Endometrial microvascular endothelial cells (primary cell): Measurements from ENCODE around the gene MRPS30. TPM values are rescaled to one million over a fixed set of nuclear protein-coding genes. Genes with fewer than 3 reads are reported as not detected.
"Not testable (repeated sequence)": the region's sequence is repeated elsewhere in the genome, so short reads cannot be mapped to it uniquely, and the experiment has no call there.

Source experiments
- in situ Hi-C: cut with HindIII; loops from 2 replicates; pipeline ENCODE4 v1.10.0; 2017; ENCODE audit warnings: low sequenced_read_pairs, low pct_unique_long_range_greater_than_20kb; ENCODE audit errors: inconsistent ontology term
- total RNA-seq: library from RNA; depleted of rRNA; stranded (reverse); fragments of >200 nt; gene quantifications from one replicate; pipeline ENCODE4 v1.2.3, GENCODE V29; 2015; ENCODE audit errors: inconsistent ontology term

Gene MRPS30
- 54.3 TPM for total RNA-seq

DNA sequence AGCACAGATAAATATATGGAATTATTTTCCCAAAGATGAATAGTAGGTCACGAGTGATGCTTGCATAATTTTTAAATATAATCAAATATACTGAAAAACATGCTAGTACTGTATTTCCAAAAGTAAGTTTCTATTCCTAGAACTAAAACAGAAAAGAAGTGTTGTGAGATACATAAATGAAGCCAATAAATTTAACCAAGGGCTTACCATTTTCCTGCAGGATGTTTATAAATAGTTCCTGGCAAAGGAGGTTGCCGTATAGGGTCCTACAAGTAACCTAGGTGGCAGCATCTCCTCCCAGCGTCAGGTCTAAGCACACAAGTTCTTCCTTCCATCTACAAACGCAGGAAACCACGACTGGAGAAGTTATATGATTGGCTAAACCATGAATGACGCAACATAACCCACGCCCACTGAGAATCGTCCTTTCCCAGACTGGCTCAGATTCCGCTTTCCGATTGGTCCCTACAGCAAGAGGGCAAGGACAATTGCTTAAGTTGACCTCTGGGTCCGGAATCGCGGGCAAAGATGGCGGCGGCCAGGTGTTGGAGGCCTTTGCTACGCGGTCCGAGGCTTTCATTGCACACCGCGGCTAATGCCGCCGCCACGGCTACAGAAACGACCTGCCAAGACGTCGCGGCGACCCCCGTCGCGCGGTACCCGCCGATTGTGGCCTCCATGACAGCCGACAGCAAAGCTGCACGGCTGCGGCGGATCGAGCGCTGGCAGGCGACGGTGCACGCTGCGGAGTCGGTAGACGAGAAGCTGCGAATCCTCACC is at the start of gene MRPS30:
MRPS30 (plus strand) TSS at position 513 of the 780 bp plus-strand sequence; CDS start at position 529, 16 bp downstream.
- in situ Hi-C loops = no loop called here

DNA sequence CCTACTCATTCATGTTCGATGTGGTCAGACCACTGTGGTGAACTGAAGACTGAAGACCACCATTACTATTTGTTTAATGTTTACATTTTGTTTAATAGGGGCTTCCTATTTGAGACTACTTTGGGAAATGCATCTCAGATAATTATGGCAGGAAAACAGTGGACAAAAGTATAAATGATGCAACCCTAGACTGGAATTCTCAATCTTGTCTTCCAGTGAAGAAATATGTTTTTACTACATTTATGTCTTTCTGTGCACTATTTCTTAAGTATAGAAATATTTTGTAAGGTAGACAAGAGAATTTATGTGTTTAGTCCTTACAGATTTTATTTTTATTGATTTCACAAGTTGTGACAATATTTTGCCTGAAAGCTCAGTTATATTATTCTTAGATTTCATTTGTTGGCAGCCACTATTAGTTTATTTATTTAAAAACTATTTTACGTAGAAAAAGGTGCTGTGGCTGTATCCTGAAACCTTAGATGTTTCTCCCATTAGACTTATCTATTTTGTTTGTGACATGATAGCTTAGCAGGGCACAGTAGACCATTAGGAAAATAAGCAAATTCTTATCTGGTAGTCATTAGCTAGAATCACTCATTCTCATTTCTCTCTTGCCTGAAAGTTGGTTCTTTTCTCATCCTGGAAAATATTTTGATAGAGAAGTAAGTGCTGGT is 39.4 kb upstream of the MRPS30 start:
- in situ Hi-C loops = no loop called here

DNA sequence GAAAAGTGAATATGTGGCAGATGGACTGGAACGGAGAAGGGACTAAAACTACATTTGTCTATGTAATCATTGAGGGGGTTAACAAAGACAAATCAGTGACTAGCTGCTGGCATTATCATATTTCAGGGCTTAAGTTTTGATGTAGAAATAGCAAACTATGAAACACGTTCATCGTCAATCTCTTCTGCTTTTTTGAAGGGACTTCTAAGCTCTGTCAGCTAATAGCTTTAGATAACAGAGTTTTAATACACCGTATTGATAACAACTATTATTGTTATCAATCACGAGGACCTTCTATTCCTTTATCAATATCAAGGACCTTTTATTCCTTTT is 38.9 kb upstream of the MRPS30 start:
- in situ Hi-C loops = no loop called here

DNA sequence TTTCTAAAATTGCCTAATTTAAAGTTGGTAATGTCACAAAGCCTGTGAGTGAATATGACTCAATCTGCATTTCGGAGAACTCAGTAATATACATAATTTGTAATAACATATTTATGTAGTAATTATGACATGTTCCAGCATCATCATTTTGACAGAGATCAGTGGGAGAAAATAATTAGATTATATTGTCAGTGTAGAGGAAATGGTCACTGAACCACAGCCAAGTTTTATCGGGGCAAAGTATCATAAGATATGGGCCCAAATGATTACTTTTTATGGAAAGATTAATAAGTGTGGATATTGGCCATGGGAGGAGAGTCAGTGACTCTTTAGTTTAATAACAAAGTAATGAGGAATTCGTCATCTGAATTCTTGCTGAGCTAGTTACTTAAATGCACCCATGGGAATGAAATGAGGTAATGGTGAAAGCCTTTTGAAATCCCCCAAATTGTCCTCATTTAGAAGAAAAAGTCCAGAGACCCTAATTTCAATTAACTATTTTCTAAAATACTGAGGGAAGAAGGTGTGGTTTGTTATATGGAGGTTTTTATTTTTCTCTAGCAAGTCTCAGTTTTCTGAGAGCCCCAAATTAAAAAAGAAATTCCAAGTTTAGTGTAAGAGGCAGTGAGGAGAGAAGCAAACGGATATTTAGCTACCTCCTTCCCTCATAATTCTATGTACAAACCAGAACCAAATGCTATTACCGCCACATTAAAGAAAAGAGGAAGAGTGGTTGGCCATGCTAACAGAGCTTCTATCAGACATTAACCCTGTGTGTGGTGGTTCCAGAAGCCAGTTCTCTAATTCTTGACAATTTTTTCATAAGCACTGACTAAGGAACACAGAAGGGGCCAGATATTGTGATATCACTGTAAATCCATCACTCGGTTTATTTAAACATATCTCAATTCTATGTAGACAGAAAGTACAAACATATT is 37.7 kb upstream of the MRPS30 start:
- in situ Hi-C loops = no loop called here

DNA sequence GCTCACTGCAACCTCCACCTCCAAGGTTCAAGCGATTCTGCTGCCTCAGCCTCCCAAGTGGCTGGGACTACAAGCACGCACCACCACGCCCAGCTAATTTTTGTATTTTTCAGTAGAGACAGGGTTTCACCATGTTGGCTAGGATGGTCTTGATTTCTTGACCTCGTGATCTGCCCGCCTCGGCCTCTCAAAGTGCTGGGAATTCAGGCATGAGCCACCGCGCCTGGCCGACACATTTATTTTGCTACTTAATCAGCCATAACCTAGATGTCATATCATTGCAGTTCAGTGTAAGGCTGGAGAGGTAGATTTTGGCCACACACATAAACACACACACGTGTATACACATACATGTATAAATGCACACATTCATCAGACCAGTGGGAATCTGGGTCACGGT is 36.4 kb upstream of the MRPS30 start:
- in situ Hi-C loops = not testable (repeated sequence)

DNA sequence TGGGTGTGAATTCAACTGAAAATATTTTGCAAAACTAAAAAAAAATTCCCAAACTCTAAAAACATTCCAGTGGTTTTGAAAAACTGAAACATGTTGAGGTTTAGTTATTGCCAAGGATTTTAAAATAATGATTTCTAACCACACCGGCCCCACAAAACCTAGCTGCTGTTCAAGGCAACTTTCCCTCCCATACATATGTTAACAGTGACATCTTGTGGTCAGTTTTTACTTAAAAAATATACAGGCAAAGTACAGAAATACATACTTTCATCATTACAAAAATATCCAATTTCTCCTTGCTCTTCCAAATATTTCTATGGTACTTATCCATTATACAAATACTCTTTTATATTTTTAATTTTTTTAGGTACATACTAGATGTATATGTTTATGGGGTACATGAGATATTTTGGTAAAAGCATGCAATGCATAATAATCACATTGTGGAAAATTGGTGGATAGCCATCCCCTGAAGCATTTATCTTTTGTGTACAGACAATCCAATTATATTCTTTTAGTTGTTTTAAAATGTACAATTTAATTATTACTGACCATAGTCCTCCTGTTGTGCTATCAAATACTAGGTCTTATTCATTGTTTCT is 34.4 kb upstream of the MRPS30 start:
- in situ Hi-C loops = no loop called here

DNA sequence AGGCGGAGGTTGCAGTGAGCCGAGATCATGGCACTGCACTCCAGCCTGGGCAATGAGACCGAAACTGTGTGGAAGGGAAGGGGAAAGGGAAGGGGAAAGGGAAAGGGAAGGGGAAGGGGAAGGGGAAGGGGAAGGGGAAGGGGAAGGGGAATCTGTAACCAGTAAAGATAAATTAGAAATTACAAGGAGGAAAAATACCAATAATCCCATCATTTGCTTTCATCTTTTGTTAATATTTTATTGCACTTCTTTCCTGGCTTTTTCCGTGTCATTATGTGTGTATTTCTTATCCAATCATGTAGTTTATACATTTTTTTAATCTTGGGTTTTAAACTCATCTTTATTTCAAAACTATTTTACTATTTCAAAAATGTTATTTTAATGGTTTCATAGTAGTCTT is 29.6 kb upstream of the MRPS30 start:
- in situ Hi-C loops = no loop called here

DNA sequence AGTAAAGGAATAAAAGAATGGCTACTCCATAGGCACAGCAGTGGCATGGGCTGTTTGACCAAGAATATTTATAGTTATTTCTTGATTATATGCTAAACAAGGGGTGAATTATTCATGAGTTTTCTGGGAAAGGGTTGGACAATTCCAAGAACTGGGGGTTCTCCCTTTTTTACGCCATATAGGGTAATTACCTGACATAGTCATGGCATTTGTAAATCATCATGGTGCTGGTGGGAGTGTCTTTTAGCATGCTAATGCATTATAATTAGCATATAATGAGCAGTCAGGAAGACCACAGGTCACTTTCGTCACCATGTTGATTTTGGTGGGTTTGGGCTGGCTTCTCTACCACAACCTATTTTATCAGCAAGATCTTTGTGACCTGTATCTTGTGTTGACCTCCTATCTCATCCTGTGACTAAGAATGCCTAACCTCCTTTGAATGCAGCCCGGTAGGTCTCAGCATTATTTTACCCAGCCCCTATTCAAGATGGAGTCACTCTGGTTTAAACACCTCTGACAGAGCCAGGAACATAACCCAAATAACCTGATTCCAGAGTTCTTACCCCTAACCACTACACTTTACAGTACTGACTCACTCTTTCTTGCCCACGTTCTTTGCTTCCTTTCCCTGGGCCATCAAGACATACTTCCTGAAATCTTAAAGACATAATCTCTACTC is 25.0 kb upstream of the MRPS30 start:
- in situ Hi-C loops = no loop called here

DNA sequence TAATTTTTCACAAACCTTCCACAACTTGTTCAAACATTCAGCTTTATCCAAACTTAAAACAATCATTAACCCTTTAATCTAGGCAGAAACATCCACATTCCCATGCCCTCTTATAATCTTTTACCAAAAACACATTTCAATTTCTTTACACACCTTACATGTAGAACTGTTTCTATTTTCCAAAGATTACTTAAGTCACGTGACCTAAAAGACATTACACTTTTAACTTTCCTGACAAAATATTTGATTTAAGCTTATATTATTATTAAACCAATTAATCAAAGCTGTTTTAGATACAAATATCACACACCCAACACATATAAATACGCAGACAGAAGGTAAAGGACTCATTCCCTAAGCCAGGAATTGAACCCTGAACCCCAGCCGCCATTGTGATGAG is 21.0 kb upstream of the MRPS30 start:
- in situ Hi-C loops = no loop called here

DNA sequence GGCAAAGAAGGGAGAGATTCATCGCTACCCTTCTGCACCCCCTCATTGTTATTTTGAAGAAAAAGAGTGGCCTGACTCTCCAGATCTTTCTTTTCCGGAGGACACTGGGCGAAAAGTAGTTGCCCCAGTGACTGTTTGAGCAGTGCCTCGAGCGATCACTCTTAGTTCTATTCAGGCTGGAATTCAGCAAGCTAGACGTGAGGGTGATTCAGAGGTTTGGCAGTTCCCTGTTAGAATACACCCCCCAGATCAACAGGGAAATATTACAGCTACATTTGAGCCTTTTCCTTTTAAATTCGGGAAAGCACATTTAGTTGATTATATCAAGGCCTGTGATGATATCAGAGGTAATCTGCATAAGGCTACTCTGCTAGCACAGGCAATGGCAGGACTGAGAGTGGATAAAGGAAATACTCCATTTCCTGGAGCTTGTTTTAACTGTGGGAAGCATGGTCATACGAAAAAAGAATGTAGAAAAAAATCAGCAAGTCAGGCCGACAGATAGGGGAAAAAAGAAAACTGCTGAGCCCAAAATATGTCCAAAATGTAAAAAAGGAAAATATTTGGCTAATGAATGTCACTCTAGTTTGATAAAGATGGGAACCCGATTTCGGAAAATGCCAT is 19.3 kb upstream of the MRPS30 start:
- in situ Hi-C loops = not testable (repeated sequence)

DNA sequence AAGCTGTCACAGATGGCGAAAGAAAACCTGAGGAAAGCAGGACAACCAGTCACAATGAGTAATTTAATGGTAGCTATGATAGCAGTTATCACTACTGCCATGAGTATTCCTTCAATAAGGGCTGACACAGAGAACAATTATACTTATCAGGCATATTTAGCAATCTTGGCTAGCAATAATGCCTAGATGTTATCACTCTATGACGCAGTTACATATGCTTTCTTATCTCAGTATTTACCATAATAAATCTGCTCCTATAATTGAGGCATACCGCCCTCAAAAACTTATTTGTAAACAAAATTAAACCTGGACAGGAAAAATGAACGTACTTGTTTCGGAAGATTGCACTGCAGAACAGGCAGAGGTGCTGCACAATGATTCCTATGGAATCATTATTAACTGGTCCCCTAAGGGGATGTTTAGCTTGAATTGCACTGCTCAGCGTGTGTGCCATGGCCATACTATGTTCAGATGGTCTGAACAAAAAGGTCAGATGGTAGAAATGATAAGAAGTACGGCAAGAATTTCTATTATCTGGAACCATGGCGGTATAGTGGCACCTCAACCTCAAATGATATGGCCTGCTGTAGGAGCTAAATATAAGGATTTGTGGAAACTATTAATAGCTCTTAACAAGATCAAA is 16.6 kb upstream of the MRPS30 start:
- in situ Hi-C loops = not testable (repeated sequence)

DNA sequence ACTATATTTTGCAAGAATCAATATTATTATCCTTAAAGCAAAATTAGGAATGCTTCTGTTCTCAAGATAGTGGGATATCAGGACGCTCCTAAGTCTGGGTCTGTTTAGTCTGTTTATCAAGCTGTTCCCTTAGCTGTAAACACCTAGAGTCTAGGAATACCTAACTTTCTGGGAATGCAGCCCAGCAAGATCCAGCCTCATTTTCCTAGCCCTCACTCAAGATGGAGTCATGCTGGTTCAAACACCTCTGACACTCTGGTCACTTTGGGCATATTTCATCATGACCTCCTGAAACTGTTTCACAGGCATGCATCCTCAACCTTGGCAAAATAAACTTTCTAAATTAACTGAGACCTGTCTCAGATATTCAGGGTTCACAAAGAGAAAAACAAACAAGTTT is 14.4 kb upstream of the MRPS30 start:
- in situ Hi-C loops = no loop called here

DNA sequence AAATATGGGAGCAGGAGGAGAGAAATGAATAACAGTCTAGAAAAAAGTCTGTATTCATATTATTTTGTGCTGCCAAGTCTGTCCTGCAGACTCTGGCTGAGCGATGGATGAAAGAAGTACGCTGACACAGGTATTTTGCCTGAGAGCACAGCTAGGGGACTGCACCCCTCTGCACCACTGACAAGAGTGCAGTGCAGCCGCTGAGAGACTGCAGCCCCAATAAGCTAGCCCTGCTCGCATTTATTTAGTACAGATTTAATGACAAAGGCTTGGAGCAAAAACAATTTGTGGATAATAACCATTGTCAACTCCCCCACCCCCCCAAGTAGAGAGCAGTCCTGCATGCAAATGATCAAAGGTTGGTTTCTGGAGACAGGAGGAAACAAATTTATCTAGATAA is 13.3 kb upstream of the MRPS30 start:
- in situ Hi-C loops = no loop called here

DNA sequence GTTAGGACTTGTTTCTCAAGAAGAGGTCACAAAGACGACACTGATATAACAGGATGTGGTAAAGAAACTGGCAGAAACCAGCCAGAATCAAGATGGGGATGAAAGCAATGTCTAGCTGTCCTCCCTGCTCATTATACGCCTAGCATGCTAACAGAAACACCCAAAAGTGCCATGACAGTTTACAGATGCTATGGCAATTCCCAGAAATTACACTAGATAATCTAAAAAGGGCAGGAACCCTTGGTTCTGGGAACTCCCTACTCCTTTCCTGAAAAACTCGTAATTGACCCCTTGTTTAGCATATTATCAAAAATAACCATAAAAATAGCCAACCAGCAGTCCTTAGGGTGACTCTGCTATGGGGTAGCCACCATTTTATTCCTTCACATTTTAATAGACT is 10.9 kb upstream of the MRPS30 start:
- in situ Hi-C loops = no loop called here

DNA sequence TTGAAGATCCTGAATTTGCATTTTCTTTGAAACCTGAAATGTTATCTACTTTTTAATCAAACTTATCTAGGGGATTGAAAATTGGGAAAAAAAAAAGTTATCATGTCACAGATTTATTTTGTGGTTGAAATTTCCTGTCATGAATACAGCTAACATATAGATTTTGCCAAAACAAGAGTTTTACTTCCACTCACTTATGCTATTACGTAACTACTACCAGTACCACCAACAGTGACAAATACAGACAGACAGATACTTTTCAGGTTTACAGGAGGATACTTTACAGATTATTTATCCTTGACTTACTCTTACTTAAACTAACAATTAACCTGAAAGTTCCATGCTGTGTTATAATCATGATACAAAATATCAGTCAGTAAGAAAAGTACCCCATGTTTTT is 6.8 kb upstream of the MRPS30 start:
- in situ Hi-C loops = no loop called here

DNA sequence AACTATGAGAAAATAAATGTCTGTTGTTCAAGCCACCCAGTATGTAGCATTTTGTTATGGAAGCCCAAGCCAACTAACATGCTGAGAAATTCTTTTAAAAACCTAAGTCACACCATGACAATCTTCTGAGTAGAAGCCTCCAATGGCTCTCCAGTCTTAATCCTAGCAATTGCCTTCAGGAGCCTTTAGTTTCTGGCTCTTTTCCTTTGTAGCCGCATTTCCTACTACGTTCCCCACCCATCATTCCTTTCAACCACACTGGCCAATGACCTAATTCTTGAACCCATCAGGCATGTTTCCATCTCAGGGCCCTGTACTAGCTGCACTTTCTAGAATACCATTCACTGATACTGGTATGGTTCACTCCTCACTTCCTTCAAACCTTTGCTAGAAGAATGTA is 2.1 kb upstream of the MRPS30 start:
- in situ Hi-C loops = no loop called here

DNA sequence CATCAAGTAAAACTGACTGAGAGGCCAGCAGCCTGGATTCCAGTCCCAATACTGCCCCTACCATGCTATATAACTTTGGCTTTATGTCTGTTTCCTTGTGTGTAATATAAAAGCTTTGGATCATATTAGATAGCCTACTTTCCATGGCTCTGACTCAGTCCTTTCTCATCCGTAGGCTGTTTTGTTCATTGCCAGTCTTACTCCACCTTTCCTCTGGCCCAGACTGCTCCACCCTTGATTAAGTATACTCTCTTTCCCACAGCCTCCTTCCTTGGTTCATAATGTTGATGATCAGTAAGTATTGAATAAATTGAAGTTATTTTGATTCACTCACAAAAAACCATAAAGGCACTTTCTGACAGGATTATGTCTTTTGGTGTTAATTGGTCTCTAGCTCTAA is 1.5 kb upstream of the MRPS30 start:
- in situ Hi-C loops = no loop called here
